ENCODE results near the gene ADGRG6.

- TF ChIP-seq SIN3A (IDR thresholded peaks at IDR 0.05; ENCODE audit: borderline replicate concordance, insufficient read depth, low read length) (no peak), POLR2AphosphoS5 (IDR thresholded peaks at IDR 0.05; ENCODE audit: low read depth, low read length) (no peak), REST (IDR thresholded peaks at IDR 0.05; ENCODE audit: insufficient read depth in 1 of 2, low read depth in 2 of 2, low read length in 2 of 2) (no peak)
Measured at GRCh38 chr6:142443102-142443501, 141.3 kb downstream of the ADGRG6 start.
